ENCODE results near the gene COL6A6.

DNA sequence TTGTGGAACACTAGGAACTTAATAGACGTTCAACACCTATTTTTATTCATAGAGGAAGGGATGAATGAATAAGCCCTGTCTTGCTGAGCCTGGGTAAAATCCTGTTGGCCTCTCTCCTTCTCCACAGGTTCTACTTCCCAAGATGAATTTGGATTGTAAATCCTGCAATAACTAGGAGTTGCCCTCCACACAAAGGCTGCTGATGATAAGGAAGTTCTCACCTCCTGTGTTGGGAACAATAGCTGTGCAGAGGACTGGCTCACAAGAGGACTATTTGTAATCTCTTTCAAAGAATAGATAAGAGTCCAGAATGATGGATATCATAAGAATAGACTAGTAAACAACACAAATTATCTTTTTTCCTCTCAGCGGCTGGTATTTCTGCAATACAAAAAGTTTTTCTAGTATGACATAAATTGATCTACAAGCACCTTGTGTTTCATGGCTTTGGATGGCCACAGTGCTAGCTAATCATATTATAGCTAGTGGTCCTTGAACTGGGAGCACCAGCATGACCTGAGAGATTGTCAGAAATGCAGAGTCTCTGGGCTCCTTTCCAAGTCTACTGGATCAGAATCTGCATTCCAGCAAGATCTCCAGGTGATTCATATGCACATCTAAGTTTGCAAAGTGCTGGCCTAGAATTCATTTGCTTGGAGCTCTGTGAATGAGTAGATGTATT, 28.1 kb upstream of the COL6A6 start:
- TF ChIP-seq RAD21 (IDR thresholded peaks at IDR 0.05; ENCODE audit: low read depth) = no peak
- no peak for TF ChIP-seq POLR2A (IDR thresholded peaks at IDR 0.05; ENCODE audit: borderline replicate concordance, extremely low read depth, insufficient read depth, insufficient read length)
- TF ChIP-seq, protein P1, sequence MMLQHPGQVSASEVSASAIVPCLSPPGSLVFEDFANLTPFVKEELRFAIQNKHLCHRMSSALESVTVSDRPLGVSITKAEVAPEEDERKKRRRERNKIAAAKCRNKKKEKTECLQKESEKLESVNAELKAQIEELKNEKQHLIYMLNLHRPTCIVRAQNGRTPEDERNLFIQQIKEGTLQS (IDR thresholded peaks at IDR 0.05) = no peak
- no peak for TF ChIP-seq FOSL1 (IDR thresholded peaks at IDR 0.05; ENCODE audit: low read depth)
- TF ChIP-seq, protein P2, sequence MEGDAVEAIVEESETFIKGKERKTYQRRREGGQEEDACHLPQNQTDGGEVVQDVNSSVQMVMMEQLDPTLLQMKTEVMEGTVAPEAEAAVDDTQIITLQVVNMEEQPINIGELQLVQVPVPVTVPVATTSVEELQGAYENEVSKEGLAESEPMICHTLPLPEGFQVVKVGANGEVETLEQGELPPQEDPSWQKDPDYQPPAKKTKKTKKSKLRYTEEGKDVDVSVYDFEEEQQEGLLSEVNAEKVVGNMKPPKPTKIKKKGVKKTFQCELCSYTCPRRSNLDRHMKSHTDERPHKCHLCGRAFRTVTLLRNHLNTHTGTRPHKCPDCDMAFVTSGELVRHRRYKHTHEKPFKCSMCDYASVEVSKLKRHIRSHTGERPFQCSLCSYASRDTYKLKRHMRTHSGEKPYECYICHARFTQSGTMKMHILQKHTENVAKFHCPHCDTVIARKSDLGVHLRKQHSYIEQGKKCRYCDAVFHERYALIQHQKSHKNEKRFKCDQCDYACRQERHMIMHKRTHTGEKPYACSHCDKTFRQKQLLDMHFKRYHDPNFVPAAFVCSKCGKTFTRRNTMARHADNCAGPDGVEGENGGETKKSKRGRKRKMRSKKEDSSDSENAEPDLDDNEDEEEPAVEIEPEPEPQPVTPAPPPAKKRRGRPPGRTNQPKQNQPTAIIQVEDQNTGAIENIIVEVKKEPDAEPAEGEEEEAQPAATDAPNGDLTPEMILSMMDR (IDR thresholded peaks at IDR 0.05 in 2 of 3, conservative IDR thresholded peaks at IDR 0.05 in 1 of 3; ENCODE audit: borderline replicate concordance in 1 of 3, insufficient read depth in 1 of 3, low read depth in 2 of 3, low read length in 2 of 3) = no peak
- no peak for TF ChIP-seq EZH2 (IDR thresholded peaks at IDR 0.05)
- TF ChIP-seq ZNF274 (IDR thresholded peaks at IDR 0.05; ENCODE audit: low read depth, low read length) = no peak
- no peak for TF ChIP-seq POLR2AphosphoS5 (IDR thresholded peaks at IDR 0.05; ENCODE audit: low read depth, low read length)
- TF ChIP-seq, protein P3, sequence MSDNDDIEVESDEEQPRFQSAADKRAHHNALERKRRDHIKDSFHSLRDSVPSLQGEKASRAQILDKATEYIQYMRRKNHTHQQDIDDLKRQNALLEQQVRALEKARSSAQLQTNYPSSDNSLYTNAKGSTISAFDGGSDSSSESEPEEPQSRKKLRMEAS (IDR thresholded peaks at IDR 0.05) = no peak
- no peak for TF ChIP-seq SIN3A (IDR thresholded peaks at IDR 0.05; ENCODE audit: low read depth)
- TF ChIP-seq, protein P4, sequence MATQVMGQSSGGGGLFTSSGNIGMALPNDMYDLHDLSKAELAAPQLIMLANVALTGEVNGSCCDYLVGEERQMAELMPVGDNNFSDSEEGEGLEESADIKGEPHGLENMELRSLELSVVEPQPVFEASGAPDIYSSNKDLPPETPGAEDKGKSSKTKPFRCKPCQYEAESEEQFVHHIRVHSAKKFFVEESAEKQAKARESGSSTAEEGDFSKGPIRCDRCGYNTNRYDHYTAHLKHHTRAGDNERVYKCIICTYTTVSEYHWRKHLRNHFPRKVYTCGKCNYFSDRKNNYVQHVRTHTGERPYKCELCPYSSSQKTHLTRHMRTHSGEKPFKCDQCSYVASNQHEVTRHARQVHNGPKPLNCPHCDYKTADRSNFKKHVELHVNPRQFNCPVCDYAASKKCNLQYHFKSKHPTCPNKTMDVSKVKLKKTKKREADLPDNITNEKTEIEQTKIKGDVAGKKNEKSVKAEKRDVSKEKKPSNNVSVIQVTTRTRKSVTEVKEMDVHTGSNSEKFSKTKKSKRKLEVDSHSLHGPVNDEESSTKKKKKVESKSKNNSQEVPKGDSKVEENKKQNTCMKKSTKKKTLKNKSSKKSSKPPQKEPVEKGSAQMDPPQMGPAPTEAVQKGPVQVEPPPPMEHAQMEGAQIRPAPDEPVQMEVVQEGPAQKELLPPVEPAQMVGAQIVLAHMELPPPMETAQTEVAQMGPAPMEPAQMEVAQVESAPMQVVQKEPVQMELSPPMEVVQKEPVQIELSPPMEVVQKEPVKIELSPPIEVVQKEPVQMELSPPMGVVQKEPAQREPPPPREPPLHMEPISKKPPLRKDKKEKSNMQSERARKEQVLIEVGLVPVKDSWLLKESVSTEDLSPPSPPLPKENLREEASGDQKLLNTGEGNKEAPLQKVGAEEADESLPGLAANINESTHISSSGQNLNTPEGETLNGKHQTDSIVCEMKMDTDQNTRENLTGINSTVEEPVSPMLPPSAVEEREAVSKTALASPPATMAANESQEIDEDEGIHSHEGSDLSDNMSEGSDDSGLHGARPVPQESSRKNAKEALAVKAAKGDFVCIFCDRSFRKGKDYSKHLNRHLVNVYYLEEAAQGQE (IDR thresholded peaks at IDR 0.05; ENCODE audit: low read depth) = no peak
- TF ChIP-seq YY1 (IDR thresholded peaks at IDR 0.05; ENCODE audit: extremely low read depth, insufficient replicate concordance, low read depth, low read length) = no peak
- TF ChIP-seq EGR1 (IDR thresholded peaks at IDR 0.05; ENCODE audit: low read depth) = no peak
